HG02981 (cell line): ENCODE measurements around the gene SCAMP5.

Source experiments
- ATAC-seq: cut with Tn5 transposase; IDR thresholded peaks from one replicate; pipeline ENCODE4 v1.9.1; 2021; ENCODE audit warnings: mild to moderate bottlenecking, moderate library complexity; ENCODE audit not compliant: unreplicated experiment

The SCAMP5 gene

GRCh38 chr15:75044258-75044878 is 49.0 kb downstream of the SCAMP5 start:
- no peak for ATAC-seq

- no peak for ATAC-seq
Observed at GRCh38 chr15:75045332-75046015, 50.1 kb downstream of the SCAMP5 start.

- ATAC-seq: no peak
Observed at GRCh38 chr15:75048394-75048793, 53.0 kb downstream of the SCAMP5 start.

- no peak for ATAC-seq
Observed at GRCh38 chr15:75049392-75049791, 54.0 kb downstream of the SCAMP5 start.

- no peak for ATAC-seq
Observed at GRCh38 chr15:75050283-75050682, 54.9 kb downstream of the SCAMP5 start.

GRCh38 chr15:75051191-75051608 is 55.8 kb downstream of the SCAMP5 start:
- ATAC-seq: no peak

- no peak for ATAC-seq
Observed at GRCh38 chr15:75051711-75052110, 56.3 kb downstream of the SCAMP5 start.

- ATAC-seq: no peak
Observed at GRCh38 chr15:75052972-75053747, 57.8 kb downstream of the SCAMP5 start.

- ATAC-seq: no peak
Observed at GRCh38 chr15:75053748-75054125, 58.4 kb downstream of the SCAMP5 start.

GRCh38 chr15:75054172-75054897 is 59.0 kb downstream of the SCAMP5 start:
- no peak for ATAC-seq

GRCh38 chr15:75056036-75056435 is 60.7 kb downstream of the SCAMP5 start:
- no peak for ATAC-seq

- ATAC-seq: no peak
Observed at GRCh38 chr15:75058127-75058905, 63.0 kb downstream of the SCAMP5 start.

- no peak for ATAC-seq
Observed at GRCh38 chr15:75059607-75060006, 64.2 kb downstream of the SCAMP5 start.

GRCh38 chr15:75061272-75061671 is 65.9 kb downstream of the SCAMP5 start:
- ATAC-seq: no peak

GRCh38 chr15:75062706-75063105 is 67.3 kb downstream of the SCAMP5 start:
- ATAC-seq: no peak

- ATAC-seq: no peak
Observed at GRCh38 chr15:75063338-75063737, 68.0 kb downstream of the SCAMP5 start.

GRCh38 chr15:75063889-75064288 is 68.5 kb downstream of the SCAMP5 start:
- ATAC-seq: no peak

GRCh38 chr15:75064846-75065245 is 69.5 kb downstream of the SCAMP5 start:
- ATAC-seq: no peak

GRCh38 chr15:75065467-75065850 is 70.1 kb downstream of the SCAMP5 start:
- no peak for ATAC-seq

GRCh38 chr15:75065851-75066509 is 70.6 kb downstream of the SCAMP5 start:
- ATAC-seq: no peak
